SK-N-MC (cell line): ENCODE results near the gene CARD11.

Experiments
- DNase-seq: peaks from one replicate; pipeline ENCODE4 v3.0.0-alpha.2; 2011; ENCODE audit warnings: low read depth, low spot score
- H3K27ac ChIP-seq: fragments of 200-600 bp; sonication (generic); 2 replicates; pipeline ENCODE4 v1.5.1; 2016; ENCODE audit warnings: mixed run types
- H3K36me3 ChIP-seq: fragments of 200-600 bp; sonication (generic); 2 replicates; pipeline ENCODE4 v1.6.1; 2017; ENCODE audit warnings: antibody characterized with exemption, low read length, mixed read lengths; ENCODE audit not compliant: insufficient read depth
- H3K4me3 ChIP-seq: fragments of 200-600 bp; sonication (generic); 2 replicates; pipeline ENCODE4 v1.5.1; 2016
- H3K9ac ChIP-seq: fragments of 200-600 bp; sonication (generic); 2 replicates; pipeline ENCODE4 v1.8.0; 2017; ENCODE audit warnings: mixed run types, mixed read lengths; ENCODE audit not compliant: insufficient read length
- H3K9me3 ChIP-seq: fragments of 200-600 bp; sonication (generic); 2 replicates; pipeline ENCODE4 v1.6.1; 2017; ENCODE audit warnings: low read depth, mild to moderate bottlenecking, antibody characterized with exemption, low read length, moderate library complexity, mixed read lengths
- EZH2 ChIP-seq: fragments of 200-600 bp; sonication (generic); IDR thresholded peaks from one replicate; pipeline ENCODE4 v1.6.1; 2017; ENCODE audit warnings: antibody characterized with exemption
- FOXP2 ChIP-seq: optimal IDR thresholded peaks from 2 replicates; pipeline ENCODE3; 2011; ENCODE audit warnings: mild to moderate bottlenecking, moderate library complexity; ENCODE audit not compliant: insufficient read depth; ENCODE audit errors: extremely low read length, control extremely low read depth
- POLR2AphosphoS5 ChIP-seq: IDR thresholded peaks from 2 replicates; pipeline ENCODE4 v1.6.1; 2012; ENCODE audit warnings: mild to moderate bottlenecking, low read depth, low read length, borderline replicate concordance

Gene CARD11

GRCh38 chr7:2876031-2876731 is 167.5 kb downstream of the CARD11 start:
- TF ChIP-seq FOXP2, result no peak
- TF ChIP-seq EZH2, result no peak
- Histone ChIP-seq H3K4me3 (no peak overlapping the region), H3K9ac (no peak overlapping the region), H3K9me3 (no peaks in the 10 kb centered on the region), H3K36me3 (no peaks in the 10 kb centered on the region), H3K27ac (no peak overlapping the region; the same call in 1 of the 2 replicates)
- DNase-seq, result no peak

GRCh38 chr7:2873686-2874551 is 169.7 kb downstream of the CARD11 start:
- H3K27ac ChIP-seq, result peak overlapping the region; percentile 93
- no peak overlapping the region for H3K4me3 ChIP-seq
- H3K9me3 ChIP-seq, result no peaks in the 10 kb centered on the region
- DNase-seq, result no peak
- TF ChIP-seq EZH2 (no peak), POLR2AphosphoS5 (peak; percentile 99)
- H3K9ac ChIP-seq, result peak overlapping the region; percentile 67
- H3K36me3 ChIP-seq, result no peaks in the 10 kb centered on the region

- no peaks in the 10 kb centered on the region for H3K9me3 ChIP-seq
- TF ChIP-seq EZH2 (no peak), POLR2AphosphoS5 (no peak), FOXP2 (no peak)
- no peak overlapping the region for H3K9ac ChIP-seq
- H3K27ac ChIP-seq, result peak overlapping the region; percentile 93
- H3K4me3 ChIP-seq, result no peak overlapping the region
- H3K36me3 ChIP-seq, result no peaks in the 10 kb centered on the region
- DNase-seq, result no peak
Measured at GRCh38 chr7:2873146-2873545, 170.5 kb downstream of the CARD11 start.

- no peak overlapping the region; the same call in 1 of the 2 replicates for H3K27ac ChIP-seq
- TF ChIP-seq EZH2, result no peak
- no peak for TF ChIP-seq FOXP2
- no peak for TF ChIP-seq POLR2AphosphoS5
- no peaks in the 10 kb centered on the region for H3K36me3 ChIP-seq
- DNase-seq, result no peak
- no peak overlapping the region for H3K4me3 ChIP-seq
- H3K9ac ChIP-seq, result no peak overlapping the region
- no peaks in the 10 kb centered on the region for H3K9me3 ChIP-seq
Measured at GRCh38 chr7:2872296-2872874, 171.3 kb downstream of the CARD11 start.

GRCh38 chr7:2870471-2870931 is 173.2 kb downstream of the CARD11 start:
- Histone ChIP-seq H3K9ac (no peak overlapping the region), H3K9me3 (no peaks in the 10 kb centered on the region), H3K36me3 (no peaks in the 10 kb centered on the region), H3K27ac (no peak overlapping the region), H3K4me3 (no peak overlapping the region)
- no peak for DNase-seq
- TF ChIP-seq FOXP2 (no peak), EZH2 (no peak)

DNA sequence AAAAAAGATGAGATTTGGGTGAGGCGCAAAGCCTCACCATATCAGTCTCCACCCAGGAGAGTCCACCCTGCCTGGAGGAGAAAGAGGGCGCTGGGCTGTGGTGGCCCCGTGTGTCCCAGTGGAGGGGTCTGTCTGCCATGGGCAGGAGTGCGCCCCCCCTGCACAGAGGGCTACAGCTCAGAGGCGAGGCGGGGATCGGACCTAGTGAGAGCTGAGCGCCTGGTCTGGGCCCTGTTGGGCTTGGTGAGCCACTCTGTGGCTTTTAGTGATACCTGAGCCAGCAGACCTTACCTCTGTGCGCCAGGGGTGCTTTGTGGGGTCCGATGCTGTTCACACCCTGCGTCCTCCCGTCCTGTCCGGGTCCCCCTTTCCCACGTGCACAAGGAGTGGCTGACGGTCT is 173.7 kb downstream of the CARD11 start:
- no peak for TF ChIP-seq POLR2AphosphoS5
- TF ChIP-seq FOXP2, result no peak
- no peak for TF ChIP-seq EZH2
- no peaks in the 10 kb centered on the region for H3K9me3 ChIP-seq
- no peak overlapping the region for H3K4me3 ChIP-seq
- H3K9ac ChIP-seq, result no peak overlapping the region
- no peaks in the 10 kb centered on the region for H3K36me3 ChIP-seq
- H3K27ac ChIP-seq, result no peak overlapping the region
- DNase-seq, result no peak

GRCh38 chr7:2866601-2867000 is 177.1 kb downstream of the CARD11 start:
- TF ChIP-seq POLR2AphosphoS5 (no peak), FOXP2 (no peak), EZH2 (no peak)
- DNase-seq, result no peak
- H3K9me3 ChIP-seq, result no peaks in the 10 kb centered on the region
- no peak overlapping the region for H3K27ac ChIP-seq
- H3K9ac ChIP-seq, result no peak overlapping the region
- H3K4me3 ChIP-seq, result no peak overlapping the region
- no peaks in the 10 kb centered on the region for H3K36me3 ChIP-seq

- TF ChIP-seq POLR2AphosphoS5 (no peak), FOXP2 (no peak), EZH2 (no peak)
- Histone ChIP-seq H3K9me3 (no peaks in the 10 kb centered on the region), H3K9ac (no peak overlapping the region), H3K36me3 (no peaks in the 10 kb centered on the region), H3K4me3 (no peak overlapping the region), H3K27ac (peak overlapping the region; percentile 10; the same call in 1 of the 2 replicates)
- peak; percentile 63 for DNase-seq
Measured at GRCh38 chr7:2864999-2865670, 178.5 kb downstream of the CARD11 start.
